SIG-M5 (cell line): ENCODE data around the gene RARRES2.
"Not testable (repeated sequence)": the region's sequence is repeated elsewhere in the genome, so short reads cannot be mapped to it uniquely, and the experiment has no call there.

Experiments used
- DNase-seq: peaks from one replicate; lab custom pipeline; 2025; lab: John Stamatoyannopoulos, UW

Gene RARRES2

GRCh38 chr7:150341263-150342120, at the start of gene RARRES2:
RARRES2 (minus strand) TSS chr7:150341629; CDS start chr7:150340609, 1,020 bp downstream.
- DNase-seq = no peak

- DNase-seq = no peak
Observed at GRCh38 chr7:150390205-150390604, 48.8 kb upstream of the RARRES2 start.

- DNase-seq = no peak
Observed at GRCh38 chr7:150389532-150389816, 48.0 kb upstream of the RARRES2 start.

GRCh38 chr7:150388709-150389531, 47.5 kb upstream of the RARRES2 start:
- peak; percentile 66 for DNase-seq

- no peak for DNase-seq
Observed at GRCh38 chr7:150388306-150388705, 46.9 kb upstream of the RARRES2 start.

- not testable (repeated sequence) for DNase-seq
Observed at GRCh38 chr7:150385884-150386283, 44.5 kb upstream of the RARRES2 start.

- no peak for DNase-seq
Observed at GRCh38 chr7:150385302-150385723, 43.9 kb upstream of the RARRES2 start.

GRCh38 chr7:150384406-150385301, 43.2 kb upstream of the RARRES2 start:
- no peak for DNase-seq

GRCh38 chr7:150383710-150384397, 42.4 kb upstream of the RARRES2 start:
- no peak for DNase-seq

- no peak for DNase-seq
Observed at GRCh38 chr7:150382844-150383225, 41.4 kb upstream of the RARRES2 start.

- no peak for DNase-seq
Observed at GRCh38 chr7:150382123-150382843, 40.9 kb upstream of the RARRES2 start.

- no peak for DNase-seq
Observed at GRCh38 chr7:150381785-150382122, 40.3 kb upstream of the RARRES2 start.

- DNase-seq = no peak
Observed at GRCh38 chr7:150381096-150381495, 39.7 kb upstream of the RARRES2 start.

- DNase-seq = no peak
Observed at GRCh38 chr7:150380463-150380862, 39.0 kb upstream of the RARRES2 start.

GRCh38 chr7:150379441-150380379, 38.3 kb upstream of the RARRES2 start:
- no peak for DNase-seq

- DNase-seq = peak; percentile 60
Observed at GRCh38 chr7:150378853-150379440, 37.5 kb upstream of the RARRES2 start, which contains the start of gene ZNF775. ZNF775 (plus strand) TSS chr7:150379330; CDS start chr7:150388471, 9,141 bp downstream.

GRCh38 chr7:150378115-150378852, 36.9 kb upstream of the RARRES2 start:
- DNase-seq = no peak

- DNase-seq = no peak
Observed at GRCh38 chr7:150377635-150378034, 36.2 kb upstream of the RARRES2 start.

- no peak for DNase-seq
Observed at GRCh38 chr7:150377196-150377595, 35.8 kb upstream of the RARRES2 start.
